ENCODE data around the gene TGM2. TPM values are rescaled to one million over a fixed set of nuclear protein-coding genes. Genes with fewer than 3 reads are reported as not detected.

The TGM2 gene
- total and polyA plus RNA-seq, 7 donors, result 6.5 to 104 (median 20.7) TPM

DNA sequence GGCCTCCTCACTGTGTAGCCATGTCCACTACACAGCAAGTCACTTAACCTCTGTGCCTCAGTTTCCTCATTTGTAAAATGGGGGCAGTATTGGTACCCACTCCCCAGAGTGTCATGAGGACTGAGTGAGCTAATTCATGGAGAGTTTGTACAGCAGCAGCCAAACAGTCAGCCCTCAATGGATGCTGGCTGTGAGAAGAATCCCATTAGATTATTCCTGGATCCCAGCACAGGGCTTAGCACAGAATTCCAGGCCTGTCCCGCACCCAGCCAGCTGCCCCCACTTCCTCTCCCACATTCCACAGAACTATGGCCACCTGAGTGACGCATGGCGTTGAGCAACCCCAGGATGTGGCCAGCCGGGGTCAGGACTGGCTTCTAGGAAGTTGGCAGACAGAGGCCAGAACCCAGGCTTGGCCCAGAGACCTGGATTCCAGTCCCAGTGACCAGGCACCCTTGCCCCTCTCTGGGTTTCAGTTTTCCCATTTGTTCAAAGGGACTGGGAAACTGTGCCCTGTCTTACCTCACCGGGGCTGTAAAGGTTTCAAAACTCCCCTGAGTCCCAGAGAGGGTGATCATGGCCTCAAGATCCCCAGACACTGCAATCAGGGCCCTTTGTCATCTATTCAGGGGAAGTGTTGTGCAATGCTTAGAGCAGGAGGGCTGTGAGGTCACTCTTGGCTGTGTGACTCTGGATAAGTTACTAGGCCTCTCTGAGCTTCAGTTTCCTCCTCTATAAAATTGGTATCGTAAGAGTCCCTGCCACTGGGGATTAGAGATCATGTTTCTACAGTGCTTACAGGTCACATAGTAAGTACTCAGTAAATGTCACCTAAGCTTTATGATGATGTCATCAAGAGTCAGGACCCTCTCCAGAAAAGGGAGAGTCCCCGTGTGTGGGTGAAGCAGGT, 3.0 kb upstream of the TGM2 start:
- peak; percentile 85 for DNase-seq
- intact Hi-C loops (cut with DNase I), result loop anchor here (5.0 kb wide), 1 partner anchor 54 kb away; no protein-coding TSS in a partner anchor
- no peaks in the 10 kb centered on the region for H3K9me3 ChIP-seq
- H3K27ac ChIP-seq, result peak overlapping the region; percentile 22 to 65 (median 47)
- H3K4me1 ChIP-seq, result peaks cover 0 to 46% (median 32%) of the 10 kb centered on the region in 4 donors
- WGBS, 2 donors, result 58 to 62% methylated on average over 7 of the region's 7 CpGs
- H3K4me3 ChIP-seq, result no peak overlapping the region
- no peaks in the 10 kb centered on the region for H3K27me3 ChIP-seq
- TF ChIP-seq EP300 (IDR thresholded peaks at IDR 0.05), result no peak
- TF ChIP-seq POLR2AphosphoS5 (IDR thresholded peaks at IDR 0.05), result peak in 3 of 4 donors; percentile 33 to 48 (median 35)
- no peaks in the 10 kb centered on the region for H3K36me3 ChIP-seq

DNA sequence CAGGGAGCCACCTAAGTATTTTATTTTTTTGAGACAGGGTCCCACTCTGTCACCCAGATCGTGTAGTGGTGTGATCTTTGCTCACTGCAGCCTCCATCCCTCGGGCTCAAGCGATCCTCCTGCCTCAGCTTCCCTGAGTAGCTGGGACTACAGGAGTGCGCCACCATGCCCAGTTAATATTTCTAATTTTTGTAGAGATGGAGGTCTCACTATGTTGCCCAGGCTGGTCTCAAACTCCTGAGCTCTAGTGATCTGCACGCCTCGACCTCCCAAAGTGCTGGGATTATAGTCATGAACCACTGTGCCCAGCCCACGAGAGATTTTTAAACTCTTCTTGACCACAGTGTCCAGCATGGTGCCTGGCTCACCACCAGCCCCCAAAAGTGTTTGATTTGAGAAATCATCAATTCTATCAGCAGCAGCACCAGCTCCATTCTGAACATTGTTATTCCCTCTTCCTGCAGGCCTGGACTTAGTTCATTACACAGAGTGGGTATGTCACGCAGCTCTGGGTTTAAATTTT, 2.3 kb upstream of the TGM2 start:
- TF ChIP-seq EP300 (IDR thresholded peaks at IDR 0.05) (no peak), POLR2AphosphoS5 (IDR thresholded peaks at IDR 0.05) (no peak), POLR2A (IDR thresholded peaks at IDR 0.05) (no peak)
- TF ChIP-seq, protein P1, sequence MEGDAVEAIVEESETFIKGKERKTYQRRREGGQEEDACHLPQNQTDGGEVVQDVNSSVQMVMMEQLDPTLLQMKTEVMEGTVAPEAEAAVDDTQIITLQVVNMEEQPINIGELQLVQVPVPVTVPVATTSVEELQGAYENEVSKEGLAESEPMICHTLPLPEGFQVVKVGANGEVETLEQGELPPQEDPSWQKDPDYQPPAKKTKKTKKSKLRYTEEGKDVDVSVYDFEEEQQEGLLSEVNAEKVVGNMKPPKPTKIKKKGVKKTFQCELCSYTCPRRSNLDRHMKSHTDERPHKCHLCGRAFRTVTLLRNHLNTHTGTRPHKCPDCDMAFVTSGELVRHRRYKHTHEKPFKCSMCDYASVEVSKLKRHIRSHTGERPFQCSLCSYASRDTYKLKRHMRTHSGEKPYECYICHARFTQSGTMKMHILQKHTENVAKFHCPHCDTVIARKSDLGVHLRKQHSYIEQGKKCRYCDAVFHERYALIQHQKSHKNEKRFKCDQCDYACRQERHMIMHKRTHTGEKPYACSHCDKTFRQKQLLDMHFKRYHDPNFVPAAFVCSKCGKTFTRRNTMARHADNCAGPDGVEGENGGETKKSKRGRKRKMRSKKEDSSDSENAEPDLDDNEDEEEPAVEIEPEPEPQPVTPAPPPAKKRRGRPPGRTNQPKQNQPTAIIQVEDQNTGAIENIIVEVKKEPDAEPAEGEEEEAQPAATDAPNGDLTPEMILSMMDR (IDR thresholded peaks at IDR 0.05), result no peak
- no peaks in the 10 kb centered on the region for H3K36me3 ChIP-seq
- DNase-seq, result peak; percentile 44
- peaks cover 0 to 53% (median 32%) of the 10 kb centered on the region in 4 donors for H3K4me1 ChIP-seq
- no peak overlapping the region for H3K4me3 ChIP-seq
- intact Hi-C loops (cut with DNase I), result loop anchor here (5.0 kb wide), 1 partner anchor 55 kb away; no protein-coding TSS in a partner anchor
- peak overlapping the region; percentile 22 to 65 (median 47) for H3K27ac ChIP-seq
- WGBS, 2 donors, result 91 to 92% methylated on average over 8 of the region's 8 CpGs
- no peaks in the 10 kb centered on the region for H3K27me3 ChIP-seq
- H3K9me3 ChIP-seq, result no peaks in the 10 kb centered on the region

DNA sequence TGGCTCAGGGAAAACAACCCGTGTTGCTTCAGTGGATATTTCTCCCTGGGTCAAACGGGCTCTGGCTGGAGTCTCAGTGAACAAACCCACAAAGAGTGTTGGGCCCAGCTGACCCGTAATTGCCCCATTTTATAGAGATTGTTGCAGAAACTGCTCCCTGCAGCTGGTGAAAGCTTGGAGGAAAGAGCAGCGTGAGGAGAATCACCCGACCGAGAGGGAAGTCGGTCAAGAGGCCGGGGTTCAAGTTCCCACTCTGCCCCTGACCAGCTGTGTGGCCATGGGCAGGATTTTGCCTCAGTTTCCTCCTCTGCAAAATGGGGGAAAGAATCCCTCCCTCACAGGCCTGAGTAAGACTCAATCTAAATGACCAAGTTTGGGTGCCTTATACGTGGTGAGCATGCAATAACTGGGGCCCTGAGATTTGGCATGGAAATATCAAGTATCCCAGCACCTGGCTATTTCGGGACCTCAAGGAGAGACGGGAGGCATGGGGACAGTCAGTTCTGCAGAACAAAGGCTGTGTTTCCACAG, 1.7 kb upstream of the TGM2 start:
- Histone ChIP-seq H3K36me3 (no peaks in the 10 kb centered on the region), H3K4me1 (peaks cover 0 to 57% (median 32%) of the 10 kb centered on the region in 4 donors), H3K27ac (peak overlapping the region in 2 of 4 donors; percentile 22 to 61), H3K4me3 (no peak overlapping the region), H3K27me3 (no peaks in the 10 kb centered on the region), H3K9me3 (no peaks in the 10 kb centered on the region)
- no peak for TF ChIP-seq POLR2AphosphoS5 (IDR thresholded peaks at IDR 0.05)
- TF ChIP-seq POLR2A (IDR thresholded peaks at IDR 0.05), result no peak
- no peak for TF ChIP-seq EP300 (IDR thresholded peaks at IDR 0.05)
- TF ChIP-seq, protein P1 (IDR thresholded peaks at IDR 0.05), result no peak
- peak; percentile 32 for DNase-seq
- intact Hi-C loops (cut with DNase I), result loop anchor here (5.0 kb wide), 1 partner anchor 56 kb away; no protein-coding TSS in a partner anchor
- WGBS, 2 donors, result 78 to 83% methylated on average over 11 of the region's 11 CpGs

DNA sequence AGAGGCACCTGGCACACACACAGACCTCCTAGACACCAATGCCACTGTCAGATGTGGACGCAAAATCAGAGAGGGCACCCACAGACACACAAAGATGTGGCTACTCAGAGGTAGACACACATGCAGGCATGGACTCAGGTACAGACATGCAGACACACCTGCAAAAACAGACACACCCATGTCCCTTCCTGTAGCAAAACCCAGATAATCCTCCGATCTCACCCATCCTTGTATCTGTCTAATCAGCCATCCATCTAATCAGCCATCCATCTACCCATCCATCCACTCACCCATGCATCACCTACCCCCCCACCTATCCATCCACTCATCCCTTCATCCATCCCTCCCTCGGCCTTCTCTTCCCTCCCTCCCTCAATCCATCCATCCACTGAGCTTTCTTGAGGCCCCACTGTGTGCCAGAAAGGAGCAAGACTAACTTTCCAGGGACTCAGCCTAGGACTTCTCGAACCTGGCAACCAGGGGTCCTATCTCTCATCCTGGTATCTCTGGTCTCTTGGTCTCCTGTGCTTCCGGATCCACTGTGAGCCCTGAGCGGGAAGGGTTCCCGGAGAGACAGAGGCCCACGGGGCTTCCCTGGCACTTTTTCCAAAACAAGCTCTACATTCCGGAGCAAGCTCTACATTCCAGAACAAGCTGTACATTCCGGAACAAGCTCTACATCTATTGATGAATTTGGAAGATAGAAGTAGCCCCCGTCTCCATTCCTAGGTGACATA, 1.1 kb upstream of the TGM2 start:
- DNase-seq, result peak; percentile 20
- H3K9me3 ChIP-seq, result no peaks in the 10 kb centered on the region
- H3K4me1 ChIP-seq, result peaks cover 0 to 61% (median 32%) of the 10 kb centered on the region in 4 donors
- TF ChIP-seq POLR2A (IDR thresholded peaks at IDR 0.05) (no peak), EP300 (IDR thresholded peaks at IDR 0.05) (no peak), POLR2AphosphoS5 (IDR thresholded peaks at IDR 0.05) (no peak)
- TF ChIP-seq, protein P1 (IDR thresholded peaks at IDR 0.05), result no peak
- no peak overlapping the region for H3K4me3 ChIP-seq
- H3K27me3 ChIP-seq, result no peaks in the 10 kb centered on the region
- 79 to 81% methylated on average over 11 of the region's 11 CpGs for WGBS, 2 donors
- intact Hi-C loops (cut with DNase I), result loop anchor here (1.0 to 5.0 kb wide), 3 partner anchors 56 to 109 kb away; no protein-coding TSS in a partner anchor
- peak overlapping the region in 2 of 4 donors; percentile 79 to 86 for H3K27ac ChIP-seq
- H3K36me3 ChIP-seq, result peaks cover 0 to 2% (median 0%) of the 10 kb centered on the region in 4 donors
